Activated T-cell treated with anti-CD3 and anti-CD28 coated beads for 48 hours (primary cell): Measurements from ENCODE around the gene CADM1.

Experiments
- DNase-seq: peaks from one replicate; pipeline ENCODE4 v3.0.0-alpha.2; 2020; ENCODE audit warnings: low read depth

CADM1 gene

DNA sequence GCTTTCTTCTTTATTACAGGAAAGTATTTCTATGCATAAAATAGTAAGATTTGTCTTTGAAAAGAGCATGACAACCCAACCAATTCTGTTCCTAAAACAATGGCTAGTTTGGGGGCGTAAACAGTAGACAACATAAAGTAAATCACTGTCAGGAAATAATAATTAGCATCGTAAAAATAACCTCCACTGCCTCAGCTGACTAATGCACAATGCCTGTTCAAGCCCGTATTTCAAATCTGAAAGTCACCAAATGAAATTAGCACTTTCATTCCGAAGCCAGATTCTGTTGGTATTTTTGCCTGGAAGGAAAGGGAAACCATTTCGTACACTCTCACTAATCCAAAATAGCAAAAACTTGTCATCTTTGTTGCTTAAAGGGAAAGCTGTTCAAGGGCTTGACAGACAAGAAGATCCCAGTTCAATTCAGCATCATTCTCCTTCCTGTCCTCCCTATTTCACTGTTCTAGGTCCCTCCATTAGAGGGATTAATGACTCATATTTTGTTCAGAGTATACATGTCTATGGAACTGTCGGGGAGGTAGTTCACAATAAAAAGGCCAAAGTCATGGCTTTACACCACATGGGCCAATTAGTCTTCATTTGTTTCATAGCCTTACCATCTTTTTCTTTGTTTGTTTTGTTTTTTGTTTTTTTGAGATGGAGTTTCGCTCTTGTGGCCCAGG, 154.7 kb downstream of the CADM1 start:
- DNase-seq, result no peak

- no peak for DNase-seq
Observed at GRCh38 chr11:115348416-115348815, 155.8 kb downstream of the CADM1 start.

GRCh38 chr11:115347106-115347505, 157.1 kb downstream of the CADM1 start:
- no peak for DNase-seq

GRCh38 chr11:115345840-115346239, 158.4 kb downstream of the CADM1 start:
- DNase-seq, result no peak

DNA sequence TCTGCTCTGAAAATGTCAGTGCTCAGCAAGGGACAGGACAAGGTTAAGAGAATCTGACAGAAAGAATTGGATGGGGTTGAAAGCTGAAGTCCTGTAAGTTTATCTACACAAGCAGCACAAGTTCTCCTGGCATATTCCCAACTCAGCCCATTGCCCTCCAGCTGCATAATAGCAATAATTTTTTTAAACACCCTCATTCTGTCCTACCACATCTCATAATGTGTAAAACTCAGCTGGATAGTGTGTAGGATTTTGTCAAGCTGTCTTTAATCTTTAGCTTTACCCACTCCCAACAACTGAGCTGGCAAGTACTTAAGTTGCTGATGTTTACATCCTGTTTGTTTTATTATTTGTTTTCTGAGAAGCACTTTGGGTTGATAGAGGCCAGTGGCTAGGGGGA, 158.9 kb downstream of the CADM1 start:
- DNase-seq, result no peak

- DNase-seq, result no peak
Observed at GRCh38 chr11:115344846-115345245, 159.4 kb downstream of the CADM1 start.

GRCh38 chr11:115342142-115342541, 162.1 kb downstream of the CADM1 start:
- DNase-seq, result no peak

- no peak for DNase-seq
Observed at GRCh38 chr11:115340874-115341273, 163.3 kb downstream of the CADM1 start.

DNA sequence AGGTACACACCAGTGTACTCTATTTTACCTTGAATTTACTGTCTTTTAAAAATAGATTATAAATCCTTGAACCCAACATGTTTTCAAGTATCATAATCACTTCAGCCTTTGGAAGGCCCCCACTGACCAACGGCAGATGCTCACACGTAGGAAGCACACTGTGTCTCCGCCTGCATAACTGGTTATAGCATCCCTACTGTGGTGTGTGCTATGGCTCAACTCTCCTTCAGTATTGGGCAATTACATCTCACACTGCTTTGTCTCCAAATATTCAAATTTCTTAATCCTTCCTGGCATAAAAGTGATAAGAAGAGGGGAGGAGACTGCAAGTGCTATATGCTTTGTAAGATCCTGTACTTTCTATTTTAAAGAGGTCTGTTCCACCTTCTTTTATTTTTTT, 165.7 kb downstream of the CADM1 start:
- DNase-seq, result no peak

GRCh38 chr11:115334932-115335788, 169.1 kb downstream of the CADM1 start:
- no peak for DNase-seq

- DNase-seq, result no peak
Observed at GRCh38 chr11:115333949-115334348, 170.3 kb downstream of the CADM1 start.

DNA sequence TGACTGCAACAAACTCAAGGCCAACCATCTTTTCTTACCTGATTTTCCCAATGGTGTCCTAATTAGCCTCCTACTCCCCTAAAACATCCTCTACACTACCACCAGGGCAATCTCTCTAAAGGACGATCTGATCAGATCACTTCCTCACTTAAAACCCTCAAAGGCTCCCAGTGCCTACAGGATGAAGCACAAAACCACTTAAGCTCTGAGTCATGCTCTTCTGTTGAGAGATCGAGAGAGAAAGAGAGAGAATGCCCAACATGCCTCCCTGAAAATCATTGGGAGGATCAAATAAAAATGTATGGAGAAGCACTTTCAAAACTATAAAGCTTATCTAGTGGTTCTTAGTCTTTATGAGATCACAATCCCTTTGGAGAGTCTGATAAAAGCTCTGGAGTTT, 171.1 kb downstream of the CADM1 start:
- DNase-seq, result no peak

DNA sequence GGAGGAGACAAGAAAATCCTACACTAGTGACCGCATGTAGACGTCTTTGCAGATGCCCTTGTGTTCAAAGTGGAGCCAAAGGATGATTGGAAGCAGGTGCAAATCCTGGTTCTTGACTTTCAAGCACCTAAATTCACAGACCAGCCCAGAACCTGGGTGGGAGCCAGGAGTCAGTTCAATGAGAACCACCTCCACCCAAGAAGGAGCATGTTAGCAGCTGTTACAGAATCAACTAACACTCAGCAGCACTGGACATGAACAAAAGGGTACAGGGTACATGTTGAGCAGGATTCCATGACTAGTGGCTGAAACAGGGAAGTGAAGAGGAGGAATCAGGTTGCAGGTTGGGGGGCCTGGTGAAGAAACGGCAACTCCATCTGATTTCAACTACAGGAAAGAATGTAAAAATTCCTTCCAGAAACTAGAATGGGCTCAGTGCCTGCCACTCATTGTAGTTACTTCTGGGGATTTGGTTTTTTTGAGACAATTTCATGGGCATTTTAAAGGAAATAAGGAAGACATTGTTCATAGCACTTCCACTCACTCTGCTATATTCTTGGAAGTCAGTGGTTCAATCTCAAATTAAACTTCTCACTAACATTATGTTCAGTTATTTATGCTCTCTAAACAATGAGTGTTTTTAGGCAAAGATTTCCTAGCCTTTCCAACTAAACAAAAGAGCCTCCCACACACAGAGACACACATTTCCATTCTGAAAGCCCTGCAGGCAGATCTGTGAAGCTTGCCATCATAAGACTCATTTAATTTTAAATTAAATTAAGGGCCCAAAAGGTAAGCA, 173.3 kb downstream of the CADM1 start:
- no peak for DNase-seq

- no peak for DNase-seq
Observed at GRCh38 chr11:115326526-115326925, 177.7 kb downstream of the CADM1 start.

DNA sequence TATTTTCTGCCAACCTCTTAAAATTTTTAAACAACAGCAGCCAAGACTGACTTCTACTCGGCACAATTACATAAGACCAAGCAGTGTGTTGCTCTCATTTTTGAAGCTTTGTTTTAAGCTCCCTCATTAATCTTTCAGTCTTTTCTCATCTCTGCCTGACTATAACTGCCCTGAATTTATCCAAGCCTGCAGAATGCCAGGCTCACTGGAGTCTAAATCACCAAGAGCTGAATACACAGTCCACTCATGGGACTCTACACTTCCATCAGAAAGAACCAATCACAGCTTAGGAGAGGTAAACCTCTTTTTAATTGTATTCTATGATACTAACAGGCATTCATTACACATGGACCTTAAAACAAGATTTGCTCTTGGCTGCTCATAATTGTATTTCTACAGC, 178.7 kb downstream of the CADM1 start:
- no peak for DNase-seq

- no peak for DNase-seq
Observed at GRCh38 chr11:115324581-115325432, 179.4 kb downstream of the CADM1 start.

DNA sequence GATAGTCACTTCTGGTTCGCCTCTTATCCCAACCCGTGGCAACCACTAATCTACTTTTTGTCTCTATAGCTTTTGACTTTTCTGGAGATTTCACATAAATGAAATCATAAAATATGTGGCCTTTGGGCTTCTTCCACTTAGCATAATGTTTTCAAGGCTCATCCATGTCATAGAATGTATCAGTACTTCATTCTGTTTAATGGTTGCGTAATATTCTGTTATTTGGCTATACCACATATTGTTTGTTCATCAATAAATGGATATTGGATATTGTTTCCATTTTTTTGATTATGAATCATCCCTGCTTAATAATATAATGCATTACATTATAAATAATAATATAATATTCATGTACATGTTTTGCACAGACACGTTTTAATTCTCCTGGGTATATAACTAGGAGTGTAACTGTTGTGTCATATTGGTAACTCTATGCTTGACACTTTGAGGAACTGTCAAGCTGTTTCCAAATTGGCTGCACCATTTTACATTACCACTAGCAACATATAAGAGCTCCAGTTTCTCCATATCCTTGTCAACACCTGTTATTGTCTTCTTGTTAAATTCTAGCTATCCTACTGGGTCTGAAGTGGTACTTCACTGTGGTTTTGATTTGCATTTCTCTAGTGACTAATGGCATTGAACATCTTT, 181.5 kb downstream of the CADM1 start:
- DNase-seq, result no peak

GRCh38 chr11:115321605-115322289, 182.5 kb downstream of the CADM1 start:
- no peak for DNase-seq

DNA sequence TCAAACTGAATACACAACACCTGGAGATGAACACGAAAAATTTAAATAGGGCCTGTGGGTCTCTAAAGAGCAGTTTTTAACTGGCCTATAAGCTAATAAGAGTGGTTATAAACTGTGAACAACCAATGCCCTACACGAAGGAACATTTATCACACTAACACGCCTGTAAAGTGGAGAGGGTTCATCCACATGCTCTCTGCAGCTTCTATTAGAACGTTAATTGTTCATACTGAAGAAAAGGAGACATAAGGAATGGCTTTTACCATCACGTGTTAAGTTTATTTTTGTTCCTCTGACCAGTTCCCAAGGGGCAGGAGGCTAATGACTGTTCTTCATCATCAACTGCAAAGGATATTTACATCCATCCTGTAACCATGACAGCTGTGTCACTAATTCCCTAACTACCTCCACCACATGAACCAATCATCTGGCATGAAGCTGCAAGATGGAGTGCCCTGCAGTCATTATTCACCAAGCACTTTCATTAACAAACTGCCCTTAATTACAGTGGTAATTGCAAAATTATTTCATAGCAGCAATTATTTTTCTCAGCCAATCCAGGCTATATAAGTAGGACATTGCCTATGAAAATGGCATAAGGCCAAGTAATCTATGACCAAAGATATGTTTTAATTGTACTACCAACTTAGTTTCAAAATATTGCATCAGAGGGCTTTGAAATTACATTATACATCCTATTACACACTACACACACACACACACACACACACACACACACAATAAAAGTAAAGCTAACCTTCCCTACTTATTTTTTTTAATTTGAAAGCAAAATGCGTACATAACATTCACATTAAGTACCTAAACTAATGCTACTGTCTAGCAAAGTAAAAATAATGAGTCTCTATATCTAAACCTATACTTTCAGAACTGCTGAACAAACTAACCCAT, 186.7 kb downstream of the CADM1 start:
- no peak for DNase-seq

- DNase-seq, result no peak
Observed at GRCh38 chr11:115316696-115317095, 187.5 kb downstream of the CADM1 start.
